B cell (primary cell): ENCODE measurements around the gene HBM. TPM values are rescaled to one million over a fixed set of nuclear protein-coding genes. Genes with fewer than 3 reads are reported as not detected.

Experiments
- ATAC-seq: fragments of 200-7000 bp; cut with Tn5 transposase; one replicate; pipeline ENCODE4 v1.10.0; 2021; ENCODE audit warnings: low read depth, mild to moderate bottlenecking, moderate number of reproducible peaks, moderate library complexity
- CTCF ChIA-PET: fragments of 350-600 bp; sonication (Branson Sonifier 250); formaldehyde crosslinking; loops from one replicate; lab custom pipeline; 2021; ENCODE audit warnings: antibody characterized with exemption, inconsistent platforms; lab: Charles Lee
- POLR2A ChIA-PET: fragments of 350-600 bp; sonication (Branson Sonifier 250); formaldehyde crosslinking; loops from one replicate; lab custom pipeline; 2021; ENCODE audit warnings: antibody characterized with exemption; lab: Charles Lee
- DNase-seq: peaks from one replicate; pipeline ENCODE4 v3.0.0; 2013
- H2AFZ ChIP-seq: 2 replicates; pipeline ENCODE4 v1.6.1; 2012; ENCODE audit warnings: mild to moderate bottlenecking, low read depth, low read length; ENCODE audit not compliant: insufficient read depth, poor library complexity, severe bottlenecking
- H3K27ac ChIP-seq, 2 donors: 1 replicate in 1 of 2; 2 replicates in 1 of 2; pipeline ENCODE4 v1.5.1; 2012 to 2013; ENCODE audit warnings: low read length in 2 of 2, mild to moderate bottlenecking in 2 of 2, moderate library complexity in 1 of 2
- H3K27me3 ChIP-seq, 4 experiments: fragments of 200-600 bp in 1 of 4; sonication (generic) in 1 of 4; replicated peaks in 1 of 4; 1 replicate in 2 of 4; 2 replicates in 2 of 4; pipeline versions ENCODE4 v1.6.1 to v1.7.0; 2013 to 2016; ENCODE audit warnings: low read length in 3 of 4, mild to moderate bottlenecking in 2 of 4, mixed read lengths in 1 of 4, moderate library complexity in 1 of 4; ENCODE audit not compliant: insufficient read depth in 4 of 4, control insufficient read depth in 3 of 4; ENCODE audit errors: control extremely low read depth in 1 of 4
- H3K36me3 ChIP-seq, 2 experiments: replicated peaks in 1 of 2; 1 replicate in 1 of 2; 2 replicates in 1 of 2; pipeline versions ENCODE4 v1.6.1 to v1.7.1; 2013; ENCODE audit warnings: low read length in 1 of 2; ENCODE audit not compliant: insufficient read depth in 2 of 2, control insufficient read depth in 1 of 2; ENCODE audit errors: control extremely low read depth in 1 of 2, extremely low read depth in 1 of 2
- H3K4me1 ChIP-seq, 2 donors: fragments of 200-600 bp in 1 of 2; sonication (generic) in 1 of 2; 1 replicate in 1 of 2; 2 replicates in 1 of 2; pipeline versions ENCODE4 v1.5.1 to v1.6.1; 2013 to 2017; ENCODE audit warnings: low read length in 2 of 2; ENCODE audit not compliant: control insufficient read depth in 2 of 2, insufficient read depth in 2 of 2
- H3K4me2 ChIP-seq: replicated peaks from 2 replicates; pipeline ENCODE3; 2012; ENCODE audit warnings: mild to moderate bottlenecking, low read depth, low read length; ENCODE audit not compliant: poor library complexity, severe bottlenecking
- H3K4me3 ChIP-seq, 5 experiments: fragments of 200-600 bp in 1 of 5; sonication (generic) in 1 of 5; 1 replicate in 3 of 5; 2 replicates in 2 of 5; pipeline versions ENCODE4 v1.5.1 to v1.7.0; 2011 to 2016; ENCODE audit warnings: low read length in 4 of 5, mild to moderate bottlenecking in 4 of 5, low read depth in 2 of 5, control low read depth in 1 of 5, moderate library complexity in 1 of 5; ENCODE audit not compliant: insufficient read depth in 1 of 5; ENCODE audit errors: control extremely low read depth in 1 of 5, extremely low read depth in 1 of 5
- H3K79me2 ChIP-seq: fragments of 200-600 bp; sonication (generic); one replicate; pipeline ENCODE4 v1.6.0; 2016; ENCODE audit warnings: low read length; ENCODE audit not compliant: control insufficient read depth, insufficient read depth
- H3K9ac ChIP-seq: fragments of 200-600 bp; sonication (generic); 2 replicates; pipeline ENCODE4 v1.6.1; 2017; ENCODE audit warnings: mild to moderate bottlenecking, low read length, moderate library complexity
- H3K9me3 ChIP-seq, 3 donors: one replicate each; pipeline versions ENCODE4 v1.6.1 to v1.7.1; 2013; ENCODE audit warnings: low read length in 2 of 3; ENCODE audit not compliant: control insufficient read depth in 2 of 3, insufficient read depth in 1 of 3; ENCODE audit errors: control extremely low read depth in 1 of 3
- H4K20me1 ChIP-seq: 2 replicates; pipeline ENCODE4 v1.6.0; 2012; ENCODE audit warnings: mild to moderate bottlenecking, low read length; ENCODE audit not compliant: insufficient read depth, control insufficient read depth, poor library complexity, severe bottlenecking
- H3K27ac Mint-ChIP-seq: one replicate; pipeline ENCODE4 v1.8.0; 2021; ENCODE audit warnings: mixed read lengths
- H3K27me3 Mint-ChIP-seq: one replicate; pipeline ENCODE4 v1.8.0; 2021; ENCODE audit warnings: mixed read lengths
- H3K4me1 Mint-ChIP-seq: one replicate; pipeline ENCODE4 v1.8.0; 2021; ENCODE audit warnings: mixed read lengths
- H3K4me3 Mint-ChIP-seq: one replicate; pipeline ENCODE4 v1.8.0; 2021; ENCODE audit warnings: mixed read lengths
- H3K9me3 Mint-ChIP-seq: one replicate; pipeline ENCODE4 v1.8.0; 2022; ENCODE audit warnings: mixed read lengths; ENCODE audit not compliant: insufficient read depth
- CTCF ChIP-seq: fragments of 200-600 bp; IDR thresholded peaks from one replicate; pipeline ENCODE4 v1.8.0; 2022; ENCODE audit warnings: antibody characterized with exemption, mild to moderate bottlenecking
- EZH2 ChIP-seq: IDR thresholded peaks from 2 replicates; pipeline ENCODE4 v1.6.1; 2012; ENCODE audit warnings: borderline replicate concordance, low read depth, mild to moderate bottlenecking, moderate library complexity, low read length; ENCODE audit not compliant: insufficient read depth, poor library complexity, severe bottlenecking
- WGBS: methylation state at CpG from one replicate; pipeline ENCODE4 v1.1.5; 2013; ENCODE audit warnings: missing lambda C conversion rate; ENCODE audit not compliant: insufficient coverage; 5-methylcytosine and 5-hydroxymethylcytosine counted together
- intact Hi-C: fragments of 100-400 bp; cut with micrococcal nuclease; formaldehyde crosslinking; loops from one replicate; pipeline ENCODE4 v1.10.0; 2022
- polyA plus RNA-seq: library from polyadenylated mRNA; depleted of rRNA; stranded (reverse); fragments of >200 nt; gene quantifications from 2 replicates; pipeline ENCODE4 v1.2.3, GENCODE V29; 2012
- total RNA-seq, 2 donors: library from RNA; stranded (reverse); fragments of 120-200 nt in 1 of 2; gene quantifications; 1 replicate in 1 of 2; 2 replicates in 1 of 2; pipeline versions ENCODE4 v1.2.3 to v1.2.4, GENCODE V29; 2013 to 2022

Gene HBM
- total and polyA plus RNA-seq, 2 donors (not counting 1 experiment from before 2014, with no cell fraction given), result 0.64 TPM; not detected in 1

DNA sequence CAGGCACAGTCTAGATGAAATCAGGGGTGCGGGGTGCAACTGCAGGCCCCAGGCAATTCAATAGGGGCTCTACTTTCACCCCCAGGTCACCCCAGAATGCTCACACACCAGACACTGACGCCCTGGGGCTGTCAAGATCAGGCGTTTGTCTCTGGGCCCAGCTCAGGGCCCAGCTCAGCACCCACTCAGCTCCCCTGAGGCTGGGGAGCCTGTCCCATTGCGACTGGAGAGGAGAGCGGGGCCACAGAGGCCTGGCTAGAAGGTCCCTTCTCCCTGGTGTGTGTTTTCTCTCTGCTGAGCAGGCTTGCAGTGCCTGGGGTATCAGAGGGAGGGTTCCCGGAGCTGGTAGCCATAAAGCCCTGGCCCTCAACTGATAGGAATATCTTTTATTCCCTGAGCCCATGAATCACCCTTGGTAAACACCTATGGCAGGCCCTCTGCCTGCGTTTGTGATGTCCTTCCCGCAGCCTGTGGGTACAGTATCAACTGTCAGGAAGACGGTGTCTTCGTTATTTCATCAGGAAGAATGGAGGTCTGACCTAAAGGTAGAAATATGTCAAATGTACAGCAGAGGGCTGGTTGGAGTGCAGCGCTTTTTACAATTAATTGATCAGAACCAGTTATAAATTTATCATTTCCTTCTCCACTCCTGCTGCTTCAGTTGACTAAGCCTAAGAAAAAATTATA, 12.3 kb downstream of the HBM start:
- Histone ChIP-seq H3K27me3 (peaks cover 0 to 56% (median 27%) of the 10 kb centered on the region in 4 experiments), H3K9me3 (peaks cover 0 to 4% (median 0%) of the 10 kb centered on the region in 3 donors), H3K9ac (no peak overlapping the region), H3K27ac (no peak overlapping the region), H3K4me2 (no peak overlapping the region), H2AFZ (no peak overlapping the region), H4K20me1 (no peaks in the 10 kb centered on the region), H3K4me3 (no peak overlapping the region), H3K79me2 (no peaks in the 10 kb centered on the region), H3K4me1 (peaks cover 14 to 22% of the 10 kb centered on the region in 2 donors), H3K36me3 (no peaks in the 10 kb centered on the region)
- no peak for ATAC-seq
- POLR2A ChIA-PET, result no interaction called here
- intact Hi-C loops, result no loop called here
- 73% methylated on average over 10 of the region's 11 CpGs for WGBS
- CTCF ChIA-PET, result interaction anchor here (1.1 to 1.6 kb wide), 2 partner anchors 71 to 112 kb away, joined by 4 read pairs; no protein-coding TSS in a partner anchor
- H3K27me3 Mint-ChIP-seq, result peaks cover 34% of the 10 kb centered on the region
- peak; percentile 14 for DNase-seq
- H3K9me3 Mint-ChIP-seq, result no peaks in the 10 kb centered on the region
- H3K27ac Mint-ChIP-seq, result no peak overlapping the region
- H3K4me1 Mint-ChIP-seq, result peaks cover 30% of the 10 kb centered on the region
- peak overlapping the region; percentile 52 for H3K4me3 Mint-ChIP-seq
- TF ChIP-seq CTCF (no peak), EZH2 (no peak)

DNA sequence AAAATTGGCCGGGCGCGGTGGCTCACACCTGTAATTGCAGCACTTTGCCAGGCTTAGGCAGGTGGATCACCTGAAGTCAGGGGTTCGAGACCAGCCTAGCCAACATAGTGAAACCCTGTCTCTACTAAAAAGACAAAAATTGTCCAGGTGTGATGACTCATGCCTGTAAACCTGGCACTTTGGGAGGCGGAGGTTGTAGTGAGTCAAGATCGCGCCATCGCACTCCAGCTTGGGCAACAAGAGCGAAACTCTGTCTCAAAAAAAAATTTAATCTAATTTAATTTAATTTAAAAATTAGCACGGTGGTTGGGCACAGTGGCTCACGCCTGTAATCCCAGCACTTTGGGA, 12.9 kb downstream of the HBM start:
- WGBS, result 84% methylated on average over 4 of the region's 11 CpGs
- Mint-ChIP-seq H3K27me3 (peaks cover 34% of the 10 kb centered on the region), H3K4me3 (no peak overlapping the region)

More for the DNA sequence above, 12.9 kb downstream of the HBM start:
- no peak overlapping the region for H3K4me3 ChIP-seq
- CTCF ChIA-PET, result interaction anchor here (1.6 kb wide), 1 partner anchor 113 kb away, joined by 4 read pairs; no protein-coding TSS in a partner anchor
- POLR2A ChIA-PET, result no interaction called here
- H3K4me1 ChIP-seq, result peaks cover 14 to 22% of the 10 kb centered on the region in 2 donors
- ATAC-seq (no peak), DNase-seq (no peak)
- H3K27ac ChIP-seq, result no peak overlapping the region
- no peaks in the 10 kb centered on the region for H3K36me3 ChIP-seq
- no peak overlapping the region for H3K4me2 ChIP-seq
- TF ChIP-seq EZH2 (no peak), CTCF (no peak)
- H4K20me1 ChIP-seq, result no peaks in the 10 kb centered on the region
- Mint-ChIP-seq H3K9me3 (no peaks in the 10 kb centered on the region), H3K4me1 (peaks cover 26% of the 10 kb centered on the region), H3K27ac (no peak overlapping the region)
- no peak overlapping the region for H2AFZ ChIP-seq
- H3K79me2 ChIP-seq, result no peaks in the 10 kb centered on the region
- peaks cover 0 to 52% (median 27%) of the 10 kb centered on the region in 4 experiments for H3K27me3 ChIP-seq
- intact Hi-C loops, result no loop called here
- H3K9me3 ChIP-seq, result peaks cover 0 to 4% (median 0%) of the 10 kb centered on the region in 3 donors
- no peak overlapping the region for H3K9ac ChIP-seq
